ENCODE data around the gene AEBP2. TPM values are rescaled to one million over a fixed set of nuclear protein-coding genes. Genes with fewer than 3 reads are reported as not detected.

Gene AEBP2
- polyA plus RNA-seq, 1 donor from 2014 or later, result 8.7 TPM

DNA sequence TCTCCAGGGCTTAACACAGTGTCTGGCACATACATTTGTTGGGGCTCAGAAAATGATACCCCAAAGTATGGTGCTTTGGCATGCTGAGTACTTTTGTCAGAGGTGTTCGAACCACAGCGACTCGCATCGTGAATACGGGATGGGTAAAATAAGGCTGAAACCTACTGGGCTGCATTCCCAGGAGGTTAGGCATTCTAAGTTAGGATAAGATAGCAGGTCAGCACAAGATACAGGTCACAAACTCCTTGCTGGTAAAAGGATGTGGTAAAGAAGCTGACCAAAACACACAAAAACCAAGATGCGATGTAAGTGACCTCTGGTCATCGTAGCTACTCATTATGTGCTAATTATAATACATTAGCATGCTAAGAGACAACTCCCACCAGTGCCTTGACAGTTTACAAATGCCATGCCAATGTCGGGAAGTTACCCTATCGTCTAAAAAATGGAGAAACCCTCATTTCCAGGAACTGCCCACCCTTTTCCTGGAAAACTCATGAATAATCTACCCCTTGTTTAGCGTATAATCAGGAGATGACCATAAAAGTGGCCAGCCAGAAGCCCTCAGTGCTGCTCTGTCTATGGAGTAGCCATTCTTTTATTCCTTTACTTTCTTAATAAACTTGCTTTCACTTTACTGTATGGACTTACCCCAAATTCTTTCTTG lies 3.3 kb upstream of the AEBP2 start:
- peaks cover 5 to 15% (median 7%) of the 10 kb centered on the region in 3 donors for H3K4me1 Mint-ChIP-seq

DNA sequence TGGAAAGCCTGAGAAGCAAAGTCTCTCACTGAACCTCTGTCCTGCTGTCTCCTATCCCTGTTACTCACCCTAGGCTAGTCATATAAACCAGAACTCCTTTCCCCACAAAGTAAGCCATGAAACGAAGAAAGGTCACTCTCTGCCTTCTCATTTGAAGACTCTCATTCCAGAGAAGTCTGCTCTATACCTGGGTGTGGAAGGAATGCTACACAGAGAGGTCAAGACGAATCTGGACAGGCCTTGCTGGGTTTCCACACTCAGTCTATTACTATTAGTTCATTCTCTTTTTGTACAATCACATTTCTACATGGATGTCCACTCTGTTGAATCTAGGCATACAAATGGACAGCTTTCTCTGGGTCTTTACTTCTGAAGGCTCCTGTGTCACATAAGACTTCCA lies 2.4 kb upstream of the AEBP2 start:
- peak overlapping the region in 1 of 3 donors; percentile 37 for H3K27ac Mint-ChIP-seq

More for the DNA sequence above, 3.3 kb upstream of the AEBP2 start:
- Mint-ChIP-seq H3K27ac (peak overlapping the region in 1 of 3 donors; percentile 22), H3K4me3 (peak overlapping the region in 1 of 4 donors; percentile 17), H3K36me3 (peaks cover 5% of the 10 kb centered on the region), H3K27me3 (peaks cover 1% of the 10 kb centered on the region), H3K9me3 (no peaks in the 10 kb centered on the region)

DNA sequence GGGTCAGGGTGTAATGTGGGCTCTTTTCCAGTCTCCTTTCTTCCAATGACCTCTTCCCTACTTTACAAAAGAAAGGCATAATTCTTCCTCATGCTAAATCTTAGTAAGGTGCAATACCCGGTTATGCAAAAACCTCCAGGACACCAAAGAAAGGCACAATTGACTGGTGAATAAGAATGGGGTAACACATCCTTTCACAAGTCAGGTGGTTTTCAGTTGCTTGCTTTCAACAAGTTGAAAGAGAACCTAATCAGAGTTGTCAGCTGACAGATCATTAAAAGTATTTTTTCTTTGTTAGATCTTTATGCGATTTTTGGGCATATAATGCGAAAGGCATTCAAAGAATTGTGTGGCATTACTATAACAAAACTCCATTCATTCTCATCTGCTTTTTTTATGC lies 1.3 kb upstream of the AEBP2 start:
- peaks cover 5% of the 10 kb centered on the region for H3K36me3 Mint-ChIP-seq
- peak overlapping the region; percentile 25 to 95 (median 31) for H3K27ac Mint-ChIP-seq
- H3K27me3 Mint-ChIP-seq, result peaks cover 1% of the 10 kb centered on the region
- peaks cover 17 to 28% (median 25%) of the 10 kb centered on the region in 3 donors for H3K4me1 Mint-ChIP-seq
- H3K9me3 Mint-ChIP-seq, result no peaks in the 10 kb centered on the region
- H3K4me3 Mint-ChIP-seq, result peak overlapping the region in 1 of 4 donors; percentile 98

More for the DNA sequence above, 2.4 kb upstream of the AEBP2 start:
- H3K36me3 Mint-ChIP-seq, result peaks cover 5% of the 10 kb centered on the region
- H3K9me3 Mint-ChIP-seq, result no peaks in the 10 kb centered on the region
- peaks cover 9 to 24% (median 17%) of the 10 kb centered on the region in 3 donors for H3K4me1 Mint-ChIP-seq
- peaks cover 1% of the 10 kb centered on the region for H3K27me3 Mint-ChIP-seq
- H3K4me3 Mint-ChIP-seq, result peak overlapping the region in 1 of 4 donors; percentile 25

DNA sequence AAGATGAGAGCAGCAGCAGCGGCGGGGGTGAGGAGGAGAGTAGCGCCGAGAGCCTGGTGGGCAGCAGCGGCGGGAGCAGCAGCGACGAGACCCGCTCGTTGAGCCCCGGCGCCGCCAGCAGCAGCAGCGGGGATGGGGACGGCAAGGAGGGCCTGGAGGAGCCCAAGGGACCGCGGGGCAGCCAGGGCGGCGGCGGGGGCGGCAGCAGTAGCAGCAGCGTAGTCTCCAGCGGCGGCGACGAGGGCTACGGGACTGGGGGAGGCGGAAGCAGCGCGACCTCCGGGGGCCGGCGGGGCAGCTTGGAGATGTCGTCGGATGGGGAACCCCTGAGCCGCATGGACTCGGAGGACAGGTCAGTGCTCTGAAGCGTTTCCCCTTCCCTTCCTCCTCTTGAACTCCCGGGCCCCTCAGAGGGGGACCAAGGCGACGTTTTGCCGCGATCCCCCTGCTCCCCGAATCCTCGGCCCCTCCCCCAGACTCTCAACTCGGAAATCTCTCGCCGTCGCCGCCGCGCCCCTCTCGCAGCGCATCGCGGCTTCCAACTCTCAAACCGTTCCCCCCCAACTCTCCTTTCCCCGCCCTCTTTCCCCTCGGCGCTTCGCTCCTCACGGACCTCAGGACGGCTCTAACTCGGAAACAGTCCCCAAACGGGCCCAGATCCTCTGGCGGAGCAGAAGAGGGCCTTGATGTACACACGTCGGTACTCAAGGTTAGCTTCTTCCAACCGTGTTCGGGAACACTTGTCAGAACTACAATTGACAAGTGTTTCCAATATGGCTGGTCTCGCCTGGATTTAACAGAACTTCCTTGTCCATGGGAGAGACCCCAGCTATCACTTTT lies 947 bp downstream of the AEBP2 start:
- H3K36me3 Mint-ChIP-seq, result peaks cover 12% of the 10 kb centered on the region
- H3K27me3 Mint-ChIP-seq, result peaks cover 1% of the 10 kb centered on the region
- H3K9me3 Mint-ChIP-seq, result no peaks in the 10 kb centered on the region
- H3K4me3 Mint-ChIP-seq, result peak overlapping the region; percentile 97 to 99 (median 98)
- peaks cover 28 to 33% (median 32%) of the 10 kb centered on the region in 3 donors for H3K4me1 Mint-ChIP-seq
- H3K27ac Mint-ChIP-seq, result peak overlapping the region; percentile 93 to 98 (median 95)

DNA sequence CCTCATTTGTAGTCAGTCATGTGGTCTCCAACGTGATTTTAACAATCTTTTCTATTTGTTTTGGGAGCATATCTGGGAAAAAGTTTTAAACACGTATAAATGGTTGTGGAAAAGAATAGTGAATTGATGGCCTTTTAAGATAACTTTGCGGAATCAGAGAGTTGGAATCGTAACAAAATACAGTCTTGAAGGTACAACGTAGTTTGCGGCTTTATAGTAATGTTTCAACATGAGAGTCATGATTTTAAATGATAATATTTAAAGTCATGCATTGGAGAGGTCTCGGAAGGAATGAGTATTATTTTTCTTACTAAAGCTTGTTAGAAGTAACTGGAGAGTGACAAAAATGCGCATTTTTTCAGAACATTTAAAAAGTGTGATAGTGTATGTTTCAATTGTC lies 1.6 kb downstream of the AEBP2 start:
- H3K4me3 Mint-ChIP-seq, result peak overlapping the region; percentile 97 to 99 (median 98)
- peaks cover 28 to 35% (median 34%) of the 10 kb centered on the region in 3 donors for H3K4me1 Mint-ChIP-seq
- peak overlapping the region; percentile 93 to 98 (median 95) for H3K27ac Mint-ChIP-seq
- H3K27me3 Mint-ChIP-seq, result peaks cover 1% of the 10 kb centered on the region
- no peaks in the 10 kb centered on the region for H3K9me3 Mint-ChIP-seq
- H3K36me3 Mint-ChIP-seq, result peaks cover 12% of the 10 kb centered on the region

DNA sequence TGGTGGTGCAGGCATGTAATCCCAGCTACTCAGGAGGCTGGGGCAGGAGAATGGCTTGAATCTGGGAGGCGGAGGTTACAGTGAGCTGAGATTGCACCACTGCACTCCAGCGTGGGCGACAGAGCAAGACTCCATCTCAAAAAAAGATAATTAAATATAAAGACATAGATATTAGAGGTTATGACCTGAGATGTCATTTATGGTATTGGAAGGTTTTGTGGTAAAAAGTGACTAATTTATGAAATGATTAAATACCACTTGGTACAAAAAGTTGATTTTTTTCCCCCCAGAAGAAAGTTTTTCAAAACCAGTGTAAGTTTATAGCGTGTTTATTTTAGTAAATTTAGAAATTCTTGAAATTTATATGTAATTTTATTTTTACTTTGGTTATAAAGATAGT lies 4.3 kb downstream of the AEBP2 start:
- Mint-ChIP-seq H3K4me3 (peak overlapping the region in 1 of 4 donors; percentile 27), H3K4me1 (peaks cover 28 to 49% (median 48%) of the 10 kb centered on the region in 3 donors), H3K9me3 (no peaks in the 10 kb centered on the region), H3K27ac (no peak overlapping the region), H3K36me3 (peaks cover 12% of the 10 kb centered on the region), H3K27me3 (peaks cover 1% of the 10 kb centered on the region)

DNA sequence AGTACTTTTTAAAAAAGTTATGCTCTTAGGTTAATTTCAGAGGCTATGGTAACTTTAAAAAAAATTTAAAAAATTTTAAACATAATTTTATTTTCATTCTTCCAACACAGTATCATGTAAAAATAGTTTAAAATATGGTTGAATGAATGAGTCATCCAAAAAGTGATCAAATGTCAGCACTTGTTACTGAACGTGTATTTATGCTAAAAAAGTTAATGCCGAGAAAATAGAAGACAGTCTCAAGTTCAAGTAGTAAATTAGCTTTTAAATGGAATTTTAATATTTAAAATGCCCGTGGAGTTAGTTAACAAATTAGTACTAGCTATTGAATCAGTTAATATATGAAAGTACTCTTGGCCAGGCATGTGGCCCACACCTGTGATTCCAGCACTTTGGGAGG lies 4.8 kb downstream of the AEBP2 start:
- Mint-ChIP-seq H3K4me1 (peaks cover 30 to 49% (median 47%) of the 10 kb centered on the region in 3 donors), H3K9me3 (no peaks in the 10 kb centered on the region), H3K4me3 (peak overlapping the region in 1 of 4 donors; percentile 75), H3K36me3 (peaks cover 13% of the 10 kb centered on the region), H3K27ac (peak overlapping the region in 1 of 3 donors; percentile 67), H3K27me3 (peaks cover under 1% of the 10 kb centered on the region)

DNA sequence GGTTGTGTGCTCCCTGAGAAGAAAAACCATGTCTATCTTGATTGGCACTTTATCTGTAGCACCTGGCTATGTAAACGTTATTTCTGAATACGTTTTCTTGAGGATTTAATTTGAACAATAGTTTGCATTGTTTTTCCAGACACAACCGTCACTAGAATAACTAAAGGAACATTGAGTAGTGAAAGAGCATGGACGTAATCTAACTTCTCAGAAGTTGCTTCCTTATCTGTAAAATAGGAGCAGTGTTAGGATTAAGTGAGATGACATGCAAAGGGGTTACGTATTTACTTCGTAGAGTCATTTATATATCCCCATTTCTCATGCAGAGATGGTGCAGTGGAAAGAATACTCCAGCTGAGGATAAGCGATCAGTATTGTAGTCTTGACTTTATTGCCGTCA lies 8.1 kb downstream of the AEBP2 start:
- no peak overlapping the region for H3K27ac Mint-ChIP-seq

DNA sequence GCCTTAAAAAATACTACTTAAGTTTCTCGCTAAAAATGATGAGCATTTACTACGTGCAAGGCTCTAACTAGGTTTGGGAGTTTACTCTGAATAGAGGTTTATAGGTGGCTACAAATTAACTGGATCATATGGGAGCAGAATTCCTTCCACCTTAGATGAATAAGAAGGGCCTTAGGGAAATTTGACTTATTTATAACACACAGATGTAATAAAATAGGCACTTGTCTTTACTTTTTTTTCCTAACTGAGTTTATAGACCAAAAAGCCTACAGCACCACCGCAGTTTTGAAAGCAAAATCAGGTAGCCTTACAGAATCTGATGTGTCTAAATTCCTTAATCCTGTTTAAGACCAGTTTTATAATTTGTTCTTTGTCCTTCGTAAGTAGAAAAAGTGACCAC lies 10.5 kb downstream of the AEBP2 start:
- Mint-ChIP-seq H3K4me3 (no peak overlapping the region), H3K27me3 (no peaks in the 10 kb centered on the region), H3K36me3 (peaks cover 5% of the 10 kb centered on the region), H3K9me3 (no peaks in the 10 kb centered on the region), H3K4me1 (peaks cover 25 to 54% (median 53%) of the 10 kb centered on the region in 3 donors), H3K27ac (no peak overlapping the region)

More for the DNA sequence above, 8.1 kb downstream of the AEBP2 start:
- H3K4me1 Mint-ChIP-seq, result peaks cover 35 to 57% (median 49%) of the 10 kb centered on the region in 3 donors
- no peak overlapping the region for H3K4me3 Mint-ChIP-seq
- H3K27me3 Mint-ChIP-seq, result no peaks in the 10 kb centered on the region
- H3K36me3 Mint-ChIP-seq, result peaks cover 10% of the 10 kb centered on the region
- H3K9me3 Mint-ChIP-seq, result no peaks in the 10 kb centered on the region

DNA sequence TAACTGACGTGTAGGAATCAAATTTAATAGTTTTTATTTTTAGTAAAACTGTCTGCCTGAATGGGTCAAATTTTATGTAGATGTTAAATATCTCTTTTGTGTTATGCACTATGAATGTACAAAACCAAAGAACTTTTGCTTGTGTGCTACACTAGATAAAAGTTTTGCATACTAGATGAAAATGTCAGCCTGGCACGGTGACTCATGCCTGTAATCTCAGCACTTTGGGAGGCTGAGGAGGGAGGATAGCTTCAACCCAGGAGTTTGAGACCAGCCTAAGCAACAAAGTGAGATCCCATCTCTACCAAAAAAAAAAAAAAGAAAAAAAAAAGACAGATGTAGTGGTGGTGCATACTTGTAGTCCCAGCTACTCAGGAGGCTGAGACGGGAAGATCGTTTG lies 11.1 kb downstream of the AEBP2 start:
- H3K27ac Mint-ChIP-seq, result no peak overlapping the region
- no peaks in the 10 kb centered on the region for H3K27me3 Mint-ChIP-seq
- H3K9me3 Mint-ChIP-seq, result no peaks in the 10 kb centered on the region
- peak overlapping the region in 1 of 4 donors; percentile 22 for H3K4me3 Mint-ChIP-seq
- peaks cover 23 to 53% (median 52%) of the 10 kb centered on the region in 3 donors for H3K4me1 Mint-ChIP-seq
- H3K36me3 Mint-ChIP-seq, result peaks cover 2% of the 10 kb centered on the region

DNA sequence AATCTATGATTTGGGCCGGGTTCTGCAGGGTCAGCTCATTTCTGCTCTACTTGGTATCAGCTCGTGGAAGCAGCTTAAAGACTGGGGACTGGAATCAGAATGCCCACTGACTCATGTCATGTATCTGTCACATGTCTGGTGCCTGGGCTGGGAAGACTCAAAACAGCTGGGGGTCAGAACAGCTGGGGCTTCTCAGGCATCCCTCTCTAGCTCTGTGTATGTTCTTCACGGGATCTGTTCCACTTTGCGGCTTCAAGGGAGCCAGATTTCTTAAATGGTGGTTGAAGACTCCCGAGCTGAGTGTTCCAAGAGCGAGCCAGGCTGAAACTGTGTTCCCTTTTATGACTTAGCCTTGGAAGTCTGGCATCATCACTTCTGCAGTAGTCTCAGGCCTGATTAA lies 11.9 kb downstream of the AEBP2 start:
- no peak overlapping the region for H3K27ac Mint-ChIP-seq
- H3K4me1 Mint-ChIP-seq, result peaks cover 23 to 57% (median 55%) of the 10 kb centered on the region in 3 donors
- no peaks in the 10 kb centered on the region for H3K9me3 Mint-ChIP-seq
- no peaks in the 10 kb centered on the region for H3K27me3 Mint-ChIP-seq
- peaks cover 2% of the 10 kb centered on the region for H3K36me3 Mint-ChIP-seq
- H3K4me3 Mint-ChIP-seq, result no peak overlapping the region

DNA sequence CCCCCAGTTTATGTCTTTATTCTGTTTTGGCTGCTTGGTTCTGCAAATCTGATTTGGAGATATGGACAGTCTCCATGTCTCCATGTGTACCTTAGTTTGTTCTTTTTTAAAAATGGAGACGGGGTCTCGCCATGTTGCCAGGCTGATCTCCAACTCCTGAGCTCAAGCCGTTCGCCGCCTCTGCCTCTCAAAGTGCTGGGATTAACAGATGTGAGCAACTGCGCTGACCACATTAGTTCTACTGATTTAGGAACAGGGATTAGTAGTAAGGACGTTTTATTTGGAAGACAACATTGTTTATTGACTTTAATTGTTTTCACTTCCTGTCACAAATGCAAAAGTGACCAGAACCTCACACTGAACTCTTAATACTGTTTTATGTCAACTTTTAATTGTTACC lies 14.7 kb downstream of the AEBP2 start:
- peaks cover 2% of the 10 kb centered on the region for H3K36me3 Mint-ChIP-seq
- H3K9me3 Mint-ChIP-seq, result no peaks in the 10 kb centered on the region
- no peaks in the 10 kb centered on the region for H3K27me3 Mint-ChIP-seq
- no peak overlapping the region for H3K4me3 Mint-ChIP-seq
- peak overlapping the region in 1 of 3 donors; percentile 78 for H3K27ac Mint-ChIP-seq
- peaks cover 43 to 70% (median 64%) of the 10 kb centered on the region in 3 donors for H3K4me1 Mint-ChIP-seq

DNA sequence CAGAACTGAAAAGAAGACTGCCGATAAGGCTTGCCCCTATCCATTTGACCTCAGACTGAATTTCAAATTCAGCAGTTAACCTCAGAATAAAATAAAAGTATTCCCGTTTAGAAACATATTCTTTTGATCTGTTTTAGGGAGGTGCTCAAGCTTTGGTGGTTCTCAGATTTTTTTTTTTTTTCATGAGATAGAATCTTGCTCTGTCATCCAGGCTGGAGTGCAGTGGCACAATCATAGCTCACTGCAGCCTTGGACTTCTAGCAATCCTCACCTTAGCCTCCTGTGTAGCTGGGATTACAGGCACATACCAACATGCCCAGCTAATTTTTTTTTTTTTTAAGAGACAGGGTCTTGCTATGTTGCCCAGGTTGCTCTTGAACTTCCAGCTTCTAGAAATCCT lies 15.5 kb downstream of the AEBP2 start:
- Mint-ChIP-seq H3K27me3 (no peaks in the 10 kb centered on the region), H3K9me3 (no peaks in the 10 kb centered on the region), H3K36me3 (no peaks in the 10 kb centered on the region), H3K4me1 (peaks cover 40 to 66% (median 64%) of the 10 kb centered on the region in 3 donors), H3K27ac (no peak overlapping the region), H3K4me3 (no peak overlapping the region)

DNA sequence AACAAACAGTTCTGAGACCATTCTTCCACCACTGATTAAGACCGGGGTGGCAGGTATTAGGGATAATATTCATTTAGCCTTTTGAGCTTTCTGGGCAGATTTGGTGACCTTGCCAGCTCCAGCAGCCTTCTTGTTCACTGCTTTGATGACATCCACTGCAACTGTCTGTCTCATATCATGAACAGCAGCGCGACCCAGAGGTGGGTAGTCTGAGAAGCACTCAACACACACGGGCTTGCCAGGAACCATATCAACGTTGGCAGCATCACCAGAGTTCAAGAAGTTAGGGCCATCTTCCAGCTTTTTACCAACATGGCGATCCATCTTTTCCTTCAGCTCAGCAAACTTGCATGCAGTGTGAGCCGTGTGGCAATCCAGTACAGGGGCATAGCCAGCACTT lies 16.9 kb downstream of the AEBP2 start:
- Mint-ChIP-seq H3K36me3 (no peaks in the 10 kb centered on the region), H3K4me1 (peaks cover 40 to 62% (median 55%) of the 10 kb centered on the region in 3 donors), H3K27me3 (no peaks in the 10 kb centered on the region), H3K27ac (no peak overlapping the region), H3K9me3 (no peaks in the 10 kb centered on the region), H3K4me3 (peak overlapping the region in 1 of 4 donors; percentile 65)

DNA sequence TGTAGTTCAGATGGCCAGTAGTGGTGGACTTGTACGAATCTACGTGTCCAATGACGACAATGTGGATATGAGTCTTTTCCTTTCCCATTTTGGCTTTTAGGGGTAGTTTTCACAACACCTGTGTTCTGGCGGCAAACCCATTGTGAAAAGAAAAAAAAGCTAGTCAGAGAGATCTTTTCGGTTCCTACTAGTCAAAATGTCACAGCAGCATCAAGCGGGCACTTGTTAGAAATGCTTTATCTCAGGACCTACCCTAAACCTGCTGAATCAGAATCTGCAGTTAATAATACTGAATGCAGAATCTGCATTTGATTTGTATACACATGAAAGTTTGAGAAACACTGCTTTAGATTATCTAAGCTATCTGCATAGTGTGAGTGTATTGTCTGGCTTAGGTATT lies 18.3 kb downstream of the AEBP2 start:
- no peaks in the 10 kb centered on the region for H3K36me3 Mint-ChIP-seq
- peak overlapping the region in 1 of 3 donors; percentile 6 for H3K27ac Mint-ChIP-seq
- peak overlapping the region in 1 of 4 donors; percentile 25 for H3K4me3 Mint-ChIP-seq
- peaks cover 44 to 58% (median 46%) of the 10 kb centered on the region in 3 donors for H3K4me1 Mint-ChIP-seq
- no peaks in the 10 kb centered on the region for H3K27me3 Mint-ChIP-seq
- no peaks in the 10 kb centered on the region for H3K9me3 Mint-ChIP-seq
